ENCODE measurements around the gene UNC13C.

DNA sequence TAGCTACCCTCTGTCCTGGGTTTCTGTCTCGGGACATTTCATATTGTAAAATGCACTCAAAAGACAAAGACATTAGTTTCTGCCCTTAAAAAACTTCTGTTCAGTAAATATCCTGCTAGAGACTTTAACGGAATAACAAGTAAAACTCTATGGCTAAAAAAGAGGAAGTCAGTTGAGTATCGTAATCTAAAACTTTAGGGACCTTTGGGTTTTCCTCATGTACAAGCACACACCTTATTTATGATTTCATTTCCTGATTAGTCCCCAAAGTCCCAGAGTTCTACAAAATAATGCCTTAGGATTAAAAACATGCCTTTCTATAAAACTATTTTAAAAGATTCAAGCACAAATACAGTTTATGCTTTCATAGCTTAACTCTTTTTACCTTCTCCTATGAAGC, 585.9 kb downstream of the UNC13C start:
- TF ChIP-seq EZH2phosphoT487 (IDR thresholded peaks at IDR 0.05; ENCODE audit: insufficient read depth, low read depth) (no peak), EZH2 (IDR thresholded peaks at IDR 0.05; ENCODE audit: insufficient read depth, poor library complexity, severe bottlenecking) (no peak)
